HFF-Myc (cell line): ENCODE data around the gene KPNB1.

ENCODE experiments used
- DNase-seq: peaks from one replicate; pipeline ENCODE4 v3.0.0-alpha.2; 2011; ENCODE audit warnings: low read depth; ENCODE audit errors: extremely low read depth
- H3K4me3 ChIP-seq: replicated peaks from 2 replicates; pipeline ENCODE4 v1.5.1; 2011; ENCODE audit warnings: low read depth, mild to moderate bottlenecking, control low read depth, low read length
- TF ChIP-seq, protein P1 (sequence below): IDR thresholded peaks from 2 replicates; pipeline ENCODE4 v1.5.1; 2012; ENCODE audit warnings: mild to moderate bottlenecking, low read depth, low read length, control low read depth; ENCODE audit errors: missing control alignments

KPNB1 gene

DNA sequence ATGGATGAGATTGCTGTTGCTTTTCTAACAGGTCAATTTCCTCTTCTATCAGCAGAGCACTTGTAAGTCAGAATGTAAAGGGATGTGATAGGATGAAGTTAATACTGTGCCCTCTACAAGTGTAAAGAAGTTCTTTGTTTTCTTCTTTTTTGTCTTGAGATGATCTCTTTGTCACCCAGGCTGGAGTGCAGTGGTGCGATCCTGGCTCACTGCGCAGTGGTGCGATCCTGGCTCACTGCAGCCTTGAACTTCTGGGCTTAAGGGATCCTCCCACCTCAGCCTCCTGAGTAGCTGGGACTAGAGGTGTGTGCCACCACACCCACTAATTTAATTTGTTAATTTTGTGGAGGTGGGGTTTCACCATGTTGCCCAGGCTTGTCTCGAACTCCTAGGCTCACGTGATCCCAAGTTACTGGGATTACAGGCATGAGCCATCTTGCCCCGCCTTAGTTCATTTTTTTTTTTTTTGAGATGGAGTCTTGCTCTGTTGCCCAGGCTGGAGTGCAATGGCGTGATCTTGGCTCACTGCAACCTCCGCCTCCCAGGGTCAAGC is 21.6 kb upstream of the KPNB1 start:
- no peak for DNase-seq
- no peak overlapping the region for H3K4me3 ChIP-seq
- TF ChIP-seq, protein P1, sequence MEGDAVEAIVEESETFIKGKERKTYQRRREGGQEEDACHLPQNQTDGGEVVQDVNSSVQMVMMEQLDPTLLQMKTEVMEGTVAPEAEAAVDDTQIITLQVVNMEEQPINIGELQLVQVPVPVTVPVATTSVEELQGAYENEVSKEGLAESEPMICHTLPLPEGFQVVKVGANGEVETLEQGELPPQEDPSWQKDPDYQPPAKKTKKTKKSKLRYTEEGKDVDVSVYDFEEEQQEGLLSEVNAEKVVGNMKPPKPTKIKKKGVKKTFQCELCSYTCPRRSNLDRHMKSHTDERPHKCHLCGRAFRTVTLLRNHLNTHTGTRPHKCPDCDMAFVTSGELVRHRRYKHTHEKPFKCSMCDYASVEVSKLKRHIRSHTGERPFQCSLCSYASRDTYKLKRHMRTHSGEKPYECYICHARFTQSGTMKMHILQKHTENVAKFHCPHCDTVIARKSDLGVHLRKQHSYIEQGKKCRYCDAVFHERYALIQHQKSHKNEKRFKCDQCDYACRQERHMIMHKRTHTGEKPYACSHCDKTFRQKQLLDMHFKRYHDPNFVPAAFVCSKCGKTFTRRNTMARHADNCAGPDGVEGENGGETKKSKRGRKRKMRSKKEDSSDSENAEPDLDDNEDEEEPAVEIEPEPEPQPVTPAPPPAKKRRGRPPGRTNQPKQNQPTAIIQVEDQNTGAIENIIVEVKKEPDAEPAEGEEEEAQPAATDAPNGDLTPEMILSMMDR: no peak

DNA sequence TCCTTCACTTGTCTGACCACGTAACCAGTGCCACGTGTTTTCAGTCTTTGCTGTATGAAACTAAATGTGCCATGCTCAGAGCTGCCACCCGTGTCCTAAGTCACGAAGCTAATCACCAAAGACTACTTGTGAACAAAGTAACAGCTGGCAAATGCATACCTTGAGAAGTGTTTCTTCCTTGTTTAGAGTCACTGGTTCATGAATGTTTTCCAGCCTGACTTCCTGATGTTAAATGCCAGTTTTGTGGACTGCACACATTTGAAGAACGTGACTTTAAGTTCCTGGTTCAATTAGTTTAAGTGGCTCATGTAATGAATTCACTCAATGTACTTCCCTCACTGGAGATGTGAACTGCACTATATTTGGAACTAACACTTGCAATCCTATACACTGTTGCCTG is 19.9 kb upstream of the KPNB1 start:
- no peak overlapping the region for H3K4me3 ChIP-seq
- TF ChIP-seq, protein P1: no peak
- DNase-seq: no peak

- no peak for DNase-seq
- no peak overlapping the region for H3K4me3 ChIP-seq
- TF ChIP-seq, protein P1: no peak
Measured at GRCh38 chr17:47630614-47631013, 19.1 kb upstream of the KPNB1 start.

- TF ChIP-seq, protein P1: no peak
- no peak for DNase-seq
- H3K4me3 ChIP-seq: no peak overlapping the region
Measured at GRCh38 chr17:47632991-47633390, 16.7 kb upstream of the KPNB1 start.

- DNase-seq: no peak
- no peak overlapping the region for H3K4me3 ChIP-seq
- TF ChIP-seq, protein P1: no peak
Measured at GRCh38 chr17:47633996-47634395, 15.7 kb upstream of the KPNB1 start.

- no peak overlapping the region for H3K4me3 ChIP-seq
- no peak for DNase-seq
- TF ChIP-seq, protein P1: no peak
Measured at GRCh38 chr17:47634870-47635269, 14.8 kb upstream of the KPNB1 start.

- H3K4me3 ChIP-seq: no peak overlapping the region
- TF ChIP-seq, protein P1: no peak
- DNase-seq: no peak
Measured at GRCh38 chr17:47635734-47636133, 14.0 kb upstream of the KPNB1 start.
